Stomach smooth muscle (tissue), 2 donors: ENCODE results near the gene ABI3BP.

Source experiments
- H3K27ac ChIP-seq: one replicate; pipeline ENCODE4 v1.7.0; 2013; ENCODE audit warnings: mild to moderate bottlenecking, low read length, inconsistent platforms
- H3K27me3 ChIP-seq, 2 donors: one replicate each; pipeline ENCODE4 v1.7.0; 2013; ENCODE audit warnings: low read length in 2 of 2; ENCODE audit not compliant: insufficient read depth in 2 of 2, control insufficient read depth in 1 of 2
- H3K36me3 ChIP-seq, 2 donors: one replicate each; pipeline ENCODE4 v1.7.0; 2013; ENCODE audit warnings: low read length in 2 of 2; ENCODE audit not compliant: control insufficient read depth in 2 of 2, insufficient read depth in 2 of 2
- H3K4me1 ChIP-seq: one replicate; pipeline ENCODE4 v1.7.0; 2013; ENCODE audit warnings: low read length; ENCODE audit not compliant: control insufficient read depth, insufficient read depth
- H3K4me3 ChIP-seq, 2 donors: one replicate each; pipeline ENCODE4 v1.7.0; 2013; ENCODE audit warnings: low read length in 2 of 2
- H3K9ac ChIP-seq, 2 donors: one replicate each; pipeline ENCODE4 v1.7.0; 2013; ENCODE audit warnings: low read length in 2 of 2, mild to moderate bottlenecking in 1 of 2
- H3K9me3 ChIP-seq, 2 donors: one replicate each; pipeline ENCODE4 v1.7.0; 2013; ENCODE audit warnings: low read length in 2 of 2; ENCODE audit not compliant: control insufficient read depth in 2 of 2
- donor health status: healthy.
- donor health status: Pancreatic carcinoma.

ABI3BP gene

DNA sequence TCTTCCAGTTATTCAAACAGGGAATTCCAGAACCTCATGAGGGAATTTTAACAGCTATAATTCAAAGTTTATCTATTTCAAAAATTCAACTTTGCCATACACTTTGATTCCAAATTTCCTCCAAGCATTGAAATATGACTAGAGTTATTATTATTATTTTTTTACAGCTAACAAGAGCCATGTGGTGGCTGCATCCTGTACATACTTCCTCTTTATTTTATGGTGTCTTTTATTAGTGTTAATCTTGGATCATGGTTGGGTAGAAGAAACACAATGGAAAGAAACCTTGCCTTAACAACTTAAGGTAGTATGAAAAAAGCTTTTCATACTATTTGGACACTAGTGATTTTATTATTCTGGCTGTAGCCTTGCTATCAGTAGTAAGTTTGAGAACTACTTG is 231.3 kb downstream of the ABI3BP start:
- Histone ChIP-seq H3K36me3 (peaks cover 8 to 11% of the 10 kb centered on the region in 2 donors), H3K9ac (no peak overlapping the region)

DNA sequence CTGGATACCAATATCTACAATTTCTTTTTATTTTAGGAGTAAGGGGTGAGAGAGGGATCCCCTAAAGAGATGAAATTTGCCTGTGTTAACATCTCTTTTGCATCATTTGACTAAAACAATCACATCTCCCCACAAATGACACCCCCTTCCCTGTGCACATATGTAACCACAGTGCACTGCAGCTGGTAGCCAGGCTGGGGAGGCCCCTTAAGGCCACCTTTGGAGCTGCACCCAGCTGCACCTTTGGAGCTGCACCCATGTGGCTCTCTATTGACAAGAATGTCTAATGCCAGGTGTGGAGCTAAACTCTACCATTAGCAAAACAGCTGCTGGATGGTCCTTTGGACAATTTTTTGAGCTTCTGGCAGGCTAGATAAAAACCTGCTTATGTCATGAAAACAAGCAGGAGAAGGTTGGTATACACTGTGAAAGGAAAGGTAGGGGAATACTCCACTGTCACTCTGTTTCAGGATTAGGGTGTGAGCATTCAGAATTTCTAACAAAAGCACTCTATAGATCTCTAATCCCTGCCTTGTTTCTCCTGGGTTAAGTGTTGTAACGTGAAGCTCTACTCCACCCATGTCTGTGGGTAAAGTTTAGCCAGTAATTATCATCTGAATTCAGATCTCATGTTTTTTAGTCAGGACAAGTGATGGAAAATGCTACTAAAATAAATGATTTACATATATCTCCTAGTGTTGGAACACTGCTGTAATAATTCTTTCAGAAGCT is 231.8 kb downstream of the ABI3BP start:
- no peak overlapping the region for H3K27ac ChIP-seq
- no peak overlapping the region for H3K4me3 ChIP-seq
- no peaks in the 10 kb centered on the region for H3K9me3 ChIP-seq
- H3K4me1 ChIP-seq: no peaks in the 10 kb centered on the region
- peaks cover 8 to 11% of the 10 kb centered on the region in 2 donors for H3K36me3 ChIP-seq
- no peaks in the 10 kb centered on the region for H3K27me3 ChIP-seq
- H3K9ac ChIP-seq: no peak overlapping the region

More for the DNA sequence above, 231.3 kb downstream of the ABI3BP start:
- Histone ChIP-seq H3K27me3 (no peaks in the 10 kb centered on the region), H3K27ac (no peak overlapping the region), H3K4me3 (no peak overlapping the region), H3K9me3 (no peaks in the 10 kb centered on the region), H3K4me1 (no peaks in the 10 kb centered on the region)

DNA sequence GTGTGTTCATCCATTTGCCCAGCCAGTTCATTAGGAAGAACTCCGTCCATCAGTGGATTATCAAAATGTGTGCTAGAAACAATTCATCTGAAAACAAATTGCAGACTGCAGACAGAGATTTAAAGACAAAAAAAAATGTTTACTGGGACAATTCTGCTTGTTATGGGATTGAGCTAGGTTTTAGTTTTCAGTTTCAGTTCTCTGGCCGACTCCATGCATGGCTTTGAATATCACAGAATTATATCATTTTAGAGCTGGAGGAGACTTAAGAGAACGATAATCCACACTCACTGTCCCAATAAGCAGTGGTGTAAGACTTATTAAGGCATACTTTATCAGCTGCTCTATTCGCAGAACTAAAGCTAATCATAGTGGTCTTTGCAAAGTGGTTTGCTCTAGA is 232.8 kb downstream of the ABI3BP start:
- Histone ChIP-seq H3K9ac (no peak overlapping the region), H3K4me3 (no peak overlapping the region)

GRCh38 chr3:100759950-100760349 is 233.3 kb downstream of the ABI3BP start:
- H3K9ac ChIP-seq: no peak overlapping the region
- no peak overlapping the region for H3K27ac ChIP-seq

More for the DNA sequence above, 232.8 kb downstream of the ABI3BP start:
- H3K9me3 ChIP-seq: no peaks in the 10 kb centered on the region
- no peaks in the 10 kb centered on the region for H3K27me3 ChIP-seq
- H3K4me1 ChIP-seq: no peaks in the 10 kb centered on the region
- peaks cover 5 to 8% of the 10 kb centered on the region in 2 donors for H3K36me3 ChIP-seq
- H3K27ac ChIP-seq: no peak overlapping the region

DNA sequence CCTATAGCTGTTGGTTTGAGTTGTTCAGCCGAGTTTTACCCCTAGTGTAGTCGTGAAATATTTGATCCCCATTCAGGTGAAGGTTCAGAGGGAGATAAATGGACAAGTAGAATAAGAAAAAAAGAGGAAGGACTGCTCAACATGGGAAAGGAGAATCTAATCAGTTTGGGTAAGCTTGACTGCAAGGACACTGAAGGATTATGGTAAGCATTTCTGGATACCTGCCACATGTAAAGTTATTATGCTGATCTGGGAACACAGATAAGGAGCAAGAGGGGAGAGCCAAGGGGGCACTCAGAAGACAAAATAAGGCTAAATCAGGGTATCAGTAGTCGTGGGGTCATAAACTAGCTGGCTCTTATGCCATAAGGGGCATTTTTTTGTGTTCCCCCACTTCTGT is 234.1 kb downstream of the ABI3BP start:
- no peaks in the 10 kb centered on the region for H3K27me3 ChIP-seq
- H3K36me3 ChIP-seq: peaks cover 7 to 8% of the 10 kb centered on the region in 2 donors
- no peak overlapping the region for H3K9ac ChIP-seq
- peaks cover 10% of the 10 kb centered on the region for H3K4me1 ChIP-seq
- H3K27ac ChIP-seq: no peak overlapping the region
- H3K4me3 ChIP-seq: no peak overlapping the region
- H3K9me3 ChIP-seq: no peaks in the 10 kb centered on the region

More at GRCh38 chr3:100759950-100760349, 233.3 kb downstream of the ABI3BP start:
- H3K9me3 ChIP-seq: no peaks in the 10 kb centered on the region
- no peaks in the 10 kb centered on the region for H3K27me3 ChIP-seq
- peaks cover 2% of the 10 kb centered on the region for H3K4me1 ChIP-seq
- H3K4me3 ChIP-seq: no peak overlapping the region
- peaks cover 8 to 9% of the 10 kb centered on the region in 2 donors for H3K36me3 ChIP-seq

DNA sequence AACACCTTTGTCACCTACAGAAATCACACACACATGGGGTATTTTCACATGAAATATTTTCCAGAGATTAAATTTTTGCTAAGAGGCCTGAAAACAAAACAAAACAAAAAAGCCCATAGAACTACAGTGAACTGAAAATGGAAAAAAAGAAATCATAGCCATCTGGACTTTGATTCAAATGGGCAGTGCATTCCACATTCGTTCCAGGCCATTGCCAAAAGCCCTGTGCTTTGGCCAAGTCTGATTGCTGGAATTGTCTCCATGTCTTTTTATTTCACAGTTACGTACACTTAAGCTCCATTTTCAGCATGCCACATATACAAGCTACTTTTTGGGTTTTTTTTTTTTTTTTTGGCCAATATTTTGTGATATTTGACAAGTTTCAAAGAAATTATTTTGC is 236.8 kb downstream of the ABI3BP start:
- peaks cover 6 to 21% of the 10 kb centered on the region in 2 donors for H3K36me3 ChIP-seq
- H3K4me1 ChIP-seq: peaks cover 11% of the 10 kb centered on the region
- H3K9ac ChIP-seq: no peak overlapping the region
- no peak overlapping the region for H3K4me3 ChIP-seq
- no peak overlapping the region for H3K27ac ChIP-seq
- no peaks in the 10 kb centered on the region for H3K27me3 ChIP-seq
- no peaks in the 10 kb centered on the region for H3K9me3 ChIP-seq

GRCh38 chr3:100754563-100755334 is 238.5 kb downstream of the ABI3BP start:
- peaks cover 12 to 31% of the 10 kb centered on the region in 2 donors for H3K36me3 ChIP-seq

GRCh38 chr3:100753846-100754245 is 239.4 kb downstream of the ABI3BP start:
- Histone ChIP-seq H3K27ac (no peak overlapping the region), H3K9me3 (no peaks in the 10 kb centered on the region), H3K36me3 (peaks cover 15 to 34% of the 10 kb centered on the region in 2 donors)

More at GRCh38 chr3:100754563-100755334, 238.5 kb downstream of the ABI3BP start:
- no peak overlapping the region for H3K9ac ChIP-seq
- peaks cover 11% of the 10 kb centered on the region for H3K4me1 ChIP-seq
- H3K27me3 ChIP-seq: no peaks in the 10 kb centered on the region
- no peak overlapping the region for H3K4me3 ChIP-seq
- no peaks in the 10 kb centered on the region for H3K9me3 ChIP-seq
- no peak overlapping the region for H3K27ac ChIP-seq

GRCh38 chr3:100748967-100749366 is 244.3 kb downstream of the ABI3BP start:
- H3K36me3 ChIP-seq: peaks cover 29 to 47% of the 10 kb centered on the region in 2 donors
- H3K9me3 ChIP-seq: no peaks in the 10 kb centered on the region
- H3K9ac ChIP-seq: no peak overlapping the region
- H3K27me3 ChIP-seq: no peaks in the 10 kb centered on the region
- no peak overlapping the region for H3K4me3 ChIP-seq
- H3K4me1 ChIP-seq: no peaks in the 10 kb centered on the region
- no peak overlapping the region for H3K27ac ChIP-seq

More at GRCh38 chr3:100753846-100754245, 239.4 kb downstream of the ABI3BP start:
- no peak overlapping the region for H3K4me3 ChIP-seq
- H3K27me3 ChIP-seq: no peaks in the 10 kb centered on the region
- peaks cover 11% of the 10 kb centered on the region for H3K4me1 ChIP-seq
- no peak overlapping the region for H3K9ac ChIP-seq

GRCh38 chr3:100748220-100748619 is 245.0 kb downstream of the ABI3BP start:
- Histone ChIP-seq H3K27ac (no peak overlapping the region), H3K4me3 (no peak overlapping the region), H3K9me3 (no peaks in the 10 kb centered on the region), H3K4me1 (no peaks in the 10 kb centered on the region), H3K27me3 (no peaks in the 10 kb centered on the region), H3K36me3 (peaks cover 29 to 47% of the 10 kb centered on the region in 2 donors), H3K9ac (no peak overlapping the region)
